Brain pericyte (primary cell): ENCODE measurements around the gene PSAP.
"Not testable (repeated sequence)": the region's sequence is repeated elsewhere in the genome, so short reads cannot be mapped to it uniquely, and the experiment has no call there.

ENCODE experiments used
- DNase-seq: peaks from one replicate; pipeline ENCODE4 v3.0.0-alpha.2; 2012; ENCODE audit warnings: low read depth, low spot score

Gene PSAP

DNA sequence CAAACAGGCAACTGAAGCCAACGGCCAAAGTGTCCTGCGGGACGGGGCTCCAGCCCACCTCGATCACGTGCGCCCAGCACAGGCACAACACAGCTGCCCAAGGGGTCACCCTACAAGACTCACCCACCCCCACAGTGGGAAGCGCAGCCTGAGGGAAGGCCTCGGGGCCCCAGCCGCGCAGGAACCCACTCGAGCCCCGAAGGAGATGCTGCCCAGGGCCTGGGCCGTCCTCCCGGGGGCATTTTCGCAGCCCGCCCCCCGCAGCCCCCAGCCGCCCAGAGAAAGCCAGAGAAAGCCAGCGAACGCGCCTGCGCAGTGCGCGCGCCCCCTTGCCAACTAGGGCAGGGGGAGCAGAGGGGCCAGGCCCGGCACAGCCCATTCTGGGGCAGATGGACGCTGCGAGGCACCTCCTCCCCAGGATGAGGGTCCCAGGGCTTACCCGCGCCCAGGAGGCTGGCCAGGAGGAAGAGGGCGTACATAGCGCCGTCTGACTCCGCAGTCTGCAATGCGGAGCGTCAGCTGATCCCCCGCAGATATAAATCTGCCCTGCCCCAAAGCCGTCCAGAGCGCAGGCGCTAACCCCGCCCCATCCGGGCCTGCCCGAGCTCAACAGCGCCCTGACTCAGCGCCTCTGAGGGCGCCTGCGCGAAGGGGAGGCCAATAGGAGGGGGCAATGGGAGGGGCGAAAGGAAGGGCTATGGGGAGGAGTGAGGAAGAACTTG is at the start of gene PSAP:
TSS of gene PSAP (minus strand) at position 509 of the 722 bp plus-strand sequence. CDS start at position 479, 30 bp downstream.
- DNase-seq = peak; percentile 93

DNA sequence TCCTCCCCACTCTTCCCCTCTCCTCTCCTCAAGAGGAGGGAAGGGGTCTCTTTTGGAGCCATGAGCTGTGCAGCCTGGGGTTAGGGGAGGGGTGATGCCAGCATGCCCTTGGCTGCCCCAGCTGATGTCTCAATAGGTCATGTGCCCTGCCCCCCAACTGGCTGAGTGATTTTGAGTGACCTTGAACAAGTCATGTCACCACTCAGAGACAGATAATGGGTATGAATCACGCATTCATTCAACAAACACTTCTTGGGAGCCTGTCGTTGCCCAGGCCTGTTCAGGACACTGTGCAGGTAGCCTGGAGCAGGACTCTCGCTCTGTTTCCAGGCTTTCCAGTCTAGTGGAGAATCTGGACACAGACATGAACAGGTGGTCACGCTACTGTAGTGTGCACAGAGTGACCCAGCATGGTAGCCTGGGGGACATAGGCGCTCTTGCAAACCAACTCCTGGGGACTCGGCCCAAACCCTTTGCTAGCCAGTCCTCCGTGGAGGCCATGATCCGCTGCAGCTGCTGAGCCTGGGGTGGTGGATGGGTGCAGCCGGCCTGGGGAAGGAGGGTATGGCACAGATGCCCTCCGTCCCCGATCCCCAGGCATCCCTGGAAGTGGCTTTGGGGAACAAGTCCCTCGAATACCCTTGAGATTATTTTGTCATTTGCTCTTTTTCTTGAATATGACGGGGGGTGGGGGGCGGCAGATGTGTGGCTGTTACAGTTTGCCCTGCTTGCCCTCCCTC is 49.6 kb upstream of the PSAP start:
- DNase-seq = no peak

DNA sequence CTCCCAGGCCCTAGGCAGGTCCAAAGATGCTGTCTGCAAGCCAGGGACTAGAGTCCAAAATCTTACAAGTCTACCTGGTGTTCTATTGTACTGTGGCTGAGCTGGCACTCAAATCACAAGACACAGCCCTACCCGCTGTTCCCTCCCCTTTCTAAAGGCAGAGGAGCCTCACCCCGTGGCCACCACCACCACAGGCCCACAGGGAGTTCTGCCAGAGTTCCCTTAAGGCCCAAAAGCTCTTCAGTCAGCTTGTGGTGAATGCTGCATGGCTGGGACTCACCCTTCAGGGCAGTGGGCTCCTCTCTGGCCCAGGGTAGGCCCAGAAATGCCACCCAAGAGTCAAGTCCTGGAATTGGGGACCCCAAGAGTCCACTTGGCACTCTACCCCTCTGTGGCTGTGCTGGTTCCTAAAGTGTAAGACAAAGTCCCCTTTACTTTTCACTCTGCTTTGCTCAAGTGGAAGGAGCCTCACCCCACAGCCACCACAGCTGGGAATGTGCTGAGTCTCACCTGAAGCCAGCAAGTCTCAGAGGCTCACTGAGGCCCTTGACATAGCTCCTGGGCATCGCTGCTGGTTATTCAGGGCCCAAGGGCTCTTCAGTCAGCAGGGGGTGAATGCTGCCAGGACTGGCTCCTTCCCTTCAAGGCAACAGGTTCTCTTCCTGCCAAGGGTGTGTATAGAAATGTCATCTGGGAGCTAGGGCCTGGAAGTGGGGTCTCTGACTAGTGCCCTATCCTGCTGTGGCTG is 48.8 kb upstream of the PSAP start:
- DNase-seq = no peak

DNA sequence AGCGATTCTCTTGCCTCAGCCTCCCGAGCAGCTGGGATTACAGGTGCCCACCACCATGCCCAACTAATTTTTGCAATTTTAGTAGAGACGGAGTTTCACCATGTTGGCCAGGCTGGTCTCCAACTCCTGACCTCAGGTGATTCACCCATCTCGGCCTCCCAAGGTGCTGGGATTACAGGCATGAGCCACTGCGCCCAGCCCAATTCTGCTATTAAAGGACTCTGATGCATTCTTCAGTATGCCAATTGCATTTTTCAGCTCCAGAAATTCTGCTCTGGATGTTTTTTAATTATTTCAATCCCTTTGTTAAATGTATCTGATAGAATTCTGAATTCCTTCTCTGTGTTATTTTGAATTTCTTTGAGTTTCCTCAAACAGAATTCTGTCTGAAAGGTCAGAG is 47.3 kb upstream of the PSAP start:
- DNase-seq = not testable (repeated sequence)

DNA sequence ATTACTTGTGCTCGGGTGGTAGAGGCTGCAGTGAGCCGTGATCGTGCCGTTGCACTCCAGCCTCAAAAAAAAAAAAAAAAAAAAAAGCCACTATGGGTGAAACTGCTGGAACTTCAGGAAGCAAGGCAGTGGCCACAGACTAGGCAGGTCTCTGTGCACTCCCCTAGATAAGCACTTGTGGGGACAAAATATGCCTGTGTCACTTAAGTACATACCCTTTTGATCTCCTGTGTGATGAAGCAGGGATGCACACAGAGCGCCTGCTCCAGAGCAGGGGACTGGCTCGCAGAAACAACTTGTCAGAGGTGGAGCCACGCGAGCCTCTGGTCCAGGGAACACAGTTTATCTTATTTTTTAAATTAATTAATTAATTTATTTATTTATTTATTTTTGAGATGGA is 42.9 kb upstream of the PSAP start:
- no peak for DNase-seq

DNA sequence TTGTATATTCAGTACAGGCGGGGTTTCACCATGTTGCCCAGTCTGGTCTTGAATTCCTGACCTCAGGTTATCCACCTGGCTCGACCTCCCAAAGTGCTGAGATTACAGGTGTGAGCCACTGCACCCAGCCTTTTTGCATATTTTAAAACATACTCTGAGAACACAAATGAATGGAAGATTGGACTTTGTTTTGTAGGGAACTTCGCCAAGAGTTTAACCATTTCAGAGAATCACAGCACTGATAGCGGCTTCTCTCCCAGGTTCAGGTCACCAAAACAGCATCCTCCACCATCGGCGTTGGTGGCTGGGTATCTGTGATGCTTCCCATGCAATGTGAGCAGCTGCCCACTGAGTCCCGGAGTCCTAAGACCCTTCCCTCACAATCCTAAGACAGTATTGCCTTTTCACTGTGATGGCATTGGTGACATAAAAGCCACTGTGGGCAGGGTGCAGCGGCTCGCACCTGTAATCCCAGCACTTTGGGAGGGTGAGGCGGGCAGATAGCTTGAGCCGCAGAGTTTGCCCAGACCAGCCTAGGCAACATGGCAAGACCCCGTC is 42.3 kb upstream of the PSAP start:
- DNase-seq = no peak

DNA sequence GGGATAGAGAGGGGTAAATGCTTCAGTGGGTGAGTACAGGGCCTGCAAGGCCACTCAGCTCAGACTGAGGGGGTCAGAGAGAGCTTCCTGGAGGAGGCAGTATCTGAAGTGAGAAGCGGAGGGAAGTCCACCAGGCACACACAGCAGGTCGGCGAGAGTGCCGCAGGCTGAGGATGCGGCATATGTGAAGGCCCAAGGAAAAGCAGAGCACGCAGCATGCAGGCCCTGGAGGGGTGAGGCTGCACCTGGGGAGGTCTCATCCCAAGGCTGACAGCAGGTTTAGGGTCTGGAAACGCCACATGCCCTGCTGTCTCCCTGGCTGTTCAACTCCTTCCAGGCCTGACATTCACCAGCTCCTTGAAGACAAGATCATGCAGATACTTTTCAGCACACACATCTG is 40.4 kb upstream of the PSAP start:
- DNase-seq = no peak

DNA sequence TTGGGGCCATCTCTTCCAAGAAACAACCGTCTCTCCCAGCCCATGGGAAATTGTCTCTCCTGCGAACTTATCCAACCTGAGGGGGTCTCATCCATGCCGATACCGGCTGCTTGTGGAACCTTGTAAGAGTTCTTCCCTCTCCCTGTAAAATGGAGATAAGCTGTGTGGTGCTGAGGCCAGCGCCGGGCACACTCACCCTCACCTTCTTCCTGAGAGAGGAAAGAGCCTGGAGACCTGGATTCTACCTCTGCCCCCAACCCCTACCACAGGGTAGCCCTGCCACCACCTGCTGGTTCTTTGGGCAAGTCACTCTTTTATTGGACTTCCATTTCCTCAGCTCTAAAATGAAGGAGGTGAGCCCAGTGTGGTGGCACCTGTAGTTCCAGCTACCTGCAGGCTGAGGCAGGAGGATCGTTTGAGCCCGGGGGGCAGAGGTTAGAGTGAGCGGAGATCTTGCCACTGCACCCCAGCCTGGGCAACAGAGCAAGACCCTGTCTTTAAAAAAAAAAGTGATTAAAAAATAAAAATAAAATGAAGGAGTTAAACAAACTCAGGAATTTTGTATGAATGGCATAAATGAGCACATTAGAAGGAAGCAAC is 38.4 kb upstream of the PSAP start:
- DNase-seq = no peak

DNA sequence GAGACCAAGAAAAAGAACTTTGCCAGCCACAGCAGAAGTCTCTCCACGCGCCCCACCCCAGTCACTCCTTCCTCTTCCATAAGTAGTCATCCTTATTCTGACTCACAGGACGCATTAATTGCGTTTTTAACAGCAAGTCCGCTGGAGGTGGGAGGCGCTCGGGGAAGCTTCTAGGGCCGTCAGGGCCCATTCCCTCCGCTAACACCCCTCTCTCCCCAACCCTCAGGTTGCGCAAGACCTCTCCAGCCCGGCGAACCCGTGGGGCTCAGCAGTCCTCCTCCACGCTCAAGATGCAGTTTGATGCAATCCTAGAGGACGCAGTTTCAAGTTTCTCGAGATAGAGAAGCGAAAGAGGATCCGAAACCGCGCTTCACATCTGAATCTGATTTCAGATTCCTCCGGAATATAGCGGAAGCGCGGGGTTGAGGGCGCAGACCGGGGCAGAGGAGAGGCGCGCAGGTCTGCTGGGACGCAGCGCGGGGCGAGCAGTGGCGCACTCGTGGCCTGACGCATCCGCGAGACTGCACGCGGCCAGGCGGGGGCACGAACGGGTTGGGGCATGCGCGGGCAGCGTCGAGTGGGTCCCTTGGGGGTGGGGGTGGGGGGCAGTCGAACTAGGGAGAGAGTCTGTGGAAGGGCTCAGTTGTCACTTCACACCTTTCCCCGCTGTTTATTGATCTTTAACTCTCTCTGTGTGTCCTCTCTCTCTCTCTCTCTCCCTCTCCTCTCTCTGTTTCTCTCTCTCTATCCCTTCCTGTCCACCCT is 37.8 kb upstream of the PSAP start:
- peak; percentile 50 for DNase-seq

DNA sequence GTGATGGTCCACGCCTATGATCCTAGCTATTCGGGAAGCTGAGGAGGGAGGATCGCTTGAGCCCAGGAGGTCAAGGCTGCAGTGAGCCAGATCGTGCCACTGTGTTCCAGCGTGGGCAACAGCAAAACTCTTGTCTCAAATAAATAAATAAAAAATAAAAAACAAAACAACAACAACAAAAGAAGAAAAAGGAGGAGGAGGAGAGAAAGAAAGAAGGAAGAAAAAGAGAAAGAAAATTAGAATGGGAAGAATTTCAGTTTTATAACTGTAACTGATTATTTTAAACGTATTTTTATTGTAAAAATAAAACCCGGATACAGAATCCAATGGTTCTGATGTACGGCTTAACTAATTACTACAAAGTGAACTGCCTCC is 37.2 kb upstream of the PSAP start:
- no peak for DNase-seq

DNA sequence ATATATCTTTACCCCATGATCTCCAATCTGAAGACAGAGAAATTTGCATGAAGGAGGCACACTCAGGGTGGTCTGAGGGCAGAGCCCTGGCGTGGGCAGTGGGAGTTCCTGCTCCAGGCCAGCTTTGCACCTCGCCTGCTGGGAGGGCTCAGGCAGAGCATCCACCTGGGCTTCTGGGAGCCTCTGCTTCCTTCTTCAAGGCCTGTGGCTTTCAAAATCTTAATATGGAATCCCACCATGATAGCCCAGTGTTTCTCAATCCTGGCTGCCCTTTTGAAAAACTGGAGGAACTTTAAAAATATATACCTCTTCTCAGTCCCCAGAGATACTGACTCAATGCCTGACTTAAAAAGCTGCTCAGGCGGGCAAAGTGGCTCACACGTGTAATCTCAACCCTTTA is 36.7 kb upstream of the PSAP start:
- DNase-seq = no peak

DNA sequence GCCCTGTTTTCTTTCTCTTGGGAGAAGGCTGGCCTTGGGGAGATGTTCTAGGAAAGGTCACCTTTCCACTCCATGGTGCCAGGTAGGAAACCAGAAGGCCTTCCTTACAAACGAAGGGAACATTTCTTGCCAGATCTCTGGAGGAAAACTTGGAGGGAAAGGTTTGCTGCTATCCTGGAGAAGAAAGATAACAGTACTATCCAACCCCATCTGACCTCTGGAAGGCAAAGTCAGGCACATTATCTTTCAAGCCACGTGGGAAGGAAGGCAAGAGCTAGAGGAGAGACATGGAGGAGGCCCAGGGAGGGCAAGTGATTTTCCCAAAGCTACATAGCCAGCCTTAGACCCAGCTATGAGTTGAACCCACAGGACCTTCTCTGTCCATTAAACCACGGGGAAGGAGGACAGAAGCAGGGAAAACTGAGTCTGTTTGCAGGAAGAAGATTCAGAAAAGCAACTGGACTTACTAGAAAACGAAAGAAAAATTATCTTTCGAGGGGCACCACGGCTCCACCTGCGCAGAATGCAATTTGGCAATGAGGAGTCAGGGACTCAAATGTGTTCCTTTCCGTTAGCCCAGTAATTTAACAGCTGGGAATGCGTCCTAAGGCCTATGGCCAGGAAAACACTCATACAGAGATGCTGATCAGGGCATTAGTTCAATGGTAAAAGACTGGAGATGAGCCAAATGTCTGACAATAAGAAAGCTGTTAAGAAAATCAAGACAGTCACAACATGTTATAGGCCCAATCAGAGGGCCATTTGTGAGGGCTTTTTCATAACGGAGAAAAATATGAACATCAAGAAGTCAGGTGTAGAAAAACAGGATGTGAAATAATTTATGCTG is 32.0 kb upstream of the PSAP start:
- DNase-seq = no peak

DNA sequence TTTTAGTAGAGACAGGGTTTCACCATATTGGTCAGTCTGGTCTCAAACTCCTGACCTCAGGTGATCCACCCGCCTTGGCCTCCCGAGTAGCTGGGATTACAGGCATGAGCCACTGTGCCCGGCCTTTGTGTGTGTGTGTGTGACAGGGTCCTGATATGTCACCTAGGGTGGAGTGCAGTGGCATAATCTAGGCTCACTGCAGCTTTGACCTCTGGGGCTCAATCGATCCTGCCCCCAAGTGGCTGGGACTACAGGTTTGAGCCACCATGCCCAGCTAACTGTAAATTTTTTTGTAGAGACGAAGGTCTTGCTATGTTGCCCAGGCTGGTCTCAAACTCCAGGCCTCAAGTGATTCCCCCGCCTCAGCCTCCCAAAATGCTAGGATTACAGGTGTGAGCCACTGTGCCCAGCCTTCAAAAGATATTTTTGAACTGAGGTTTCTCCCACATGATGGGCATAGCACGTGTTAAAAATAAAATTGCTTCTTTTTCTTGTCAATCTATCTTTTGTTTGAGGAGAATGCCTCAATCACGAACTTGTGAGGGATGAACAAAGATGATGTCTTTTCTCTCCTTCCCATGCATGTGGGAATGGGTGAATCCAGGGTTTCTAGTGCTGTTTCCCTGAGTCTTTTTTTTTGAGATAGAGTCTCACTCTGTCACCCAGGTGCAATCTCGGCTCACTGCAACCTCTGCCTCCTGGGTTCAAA is 30.8 kb upstream of the PSAP start:
- DNase-seq = no peak

DNA sequence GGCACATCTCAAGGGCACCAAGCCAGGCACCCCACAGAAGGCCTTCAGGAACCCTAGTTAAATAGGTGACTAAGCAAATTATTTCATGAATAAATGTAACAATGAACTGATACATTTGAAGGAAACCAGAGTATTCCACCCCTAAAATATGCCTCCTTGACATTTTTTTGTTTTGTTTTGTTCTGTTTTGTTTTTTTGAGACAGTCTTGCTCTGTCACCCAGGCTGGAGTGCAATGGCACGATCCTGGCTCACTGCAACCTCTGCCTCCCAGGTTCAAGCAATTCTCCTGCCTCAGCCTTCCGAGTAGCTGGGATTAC is 30.2 kb upstream of the PSAP start:
- not testable (repeated sequence) for DNase-seq

DNA sequence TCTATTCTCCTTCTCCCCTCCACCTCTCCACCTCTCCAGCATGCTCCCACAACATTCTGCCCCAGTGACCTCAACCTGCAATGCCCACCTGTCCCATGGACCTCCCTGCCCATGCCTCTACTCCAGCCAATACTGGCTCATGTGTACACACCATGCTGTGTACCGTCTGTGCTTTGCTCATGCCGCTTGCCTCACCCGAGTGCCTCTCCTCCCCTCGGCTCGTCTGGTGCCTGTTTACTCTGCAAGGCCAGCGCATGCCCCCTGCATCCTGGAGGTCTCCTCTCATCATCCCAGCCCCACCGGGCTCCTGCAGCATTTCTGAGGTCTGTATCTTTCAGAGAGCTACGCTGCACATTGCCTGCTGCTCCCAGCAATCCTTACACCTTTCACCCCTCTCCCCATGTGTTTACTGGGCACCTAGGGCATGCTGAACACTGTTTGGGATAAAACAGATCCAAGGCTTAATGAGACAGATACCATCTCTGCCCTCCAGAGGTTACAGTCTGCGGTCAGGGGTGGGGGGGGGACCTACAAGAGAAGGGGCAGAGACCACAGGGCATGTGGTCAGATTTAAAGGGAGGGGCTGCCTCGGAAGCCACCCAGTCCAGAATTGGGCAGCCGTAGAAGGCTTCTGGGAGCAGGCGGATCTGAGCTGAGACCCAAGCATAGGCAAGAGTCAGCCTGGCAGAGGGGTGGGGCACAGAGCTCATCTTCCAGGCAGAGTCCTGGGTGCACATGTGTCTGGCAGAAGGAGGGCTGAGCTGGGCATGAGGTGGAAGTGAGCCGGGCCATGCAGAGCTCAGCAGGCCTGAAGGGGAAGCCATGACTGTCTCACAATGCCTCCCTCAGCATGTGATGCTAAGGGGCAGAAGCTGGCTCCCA is 29.6 kb upstream of the PSAP start:
- no peak for DNase-seq

DNA sequence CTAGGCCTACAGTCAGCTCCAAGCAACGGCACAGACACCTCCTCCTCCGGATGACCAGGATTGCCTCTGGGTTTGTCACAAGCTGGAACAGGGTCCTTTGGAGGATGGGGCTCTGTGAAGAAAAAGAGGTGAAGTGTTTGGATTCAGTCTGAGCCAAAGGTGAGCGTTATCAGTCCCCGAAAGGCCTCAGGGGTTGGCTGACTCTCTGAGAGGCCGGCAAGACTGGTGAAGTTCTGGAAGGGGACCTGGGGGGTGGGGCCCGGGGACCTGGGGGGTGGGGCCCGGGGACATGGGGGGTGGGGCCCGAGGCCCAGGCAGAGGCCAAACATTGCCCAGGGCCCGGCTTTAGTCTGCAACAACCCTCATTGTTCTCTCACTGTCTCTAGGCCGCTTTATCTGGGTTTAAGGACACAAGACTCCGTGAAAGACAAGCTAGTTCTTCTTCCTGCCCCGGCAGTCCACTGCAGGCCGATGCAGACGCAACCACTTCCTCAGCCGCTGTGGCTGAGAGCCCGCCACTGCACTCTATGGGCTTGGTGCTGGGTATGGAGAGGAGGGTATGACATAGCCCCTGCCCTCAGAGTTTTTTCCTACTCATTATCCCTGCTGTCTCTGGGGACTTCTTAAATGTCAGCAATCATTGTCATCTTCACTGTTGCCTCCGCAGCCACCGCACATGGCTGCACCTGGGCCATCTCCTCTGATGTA is 27.4 kb upstream of the PSAP start:
- no peak for DNase-seq

DNA sequence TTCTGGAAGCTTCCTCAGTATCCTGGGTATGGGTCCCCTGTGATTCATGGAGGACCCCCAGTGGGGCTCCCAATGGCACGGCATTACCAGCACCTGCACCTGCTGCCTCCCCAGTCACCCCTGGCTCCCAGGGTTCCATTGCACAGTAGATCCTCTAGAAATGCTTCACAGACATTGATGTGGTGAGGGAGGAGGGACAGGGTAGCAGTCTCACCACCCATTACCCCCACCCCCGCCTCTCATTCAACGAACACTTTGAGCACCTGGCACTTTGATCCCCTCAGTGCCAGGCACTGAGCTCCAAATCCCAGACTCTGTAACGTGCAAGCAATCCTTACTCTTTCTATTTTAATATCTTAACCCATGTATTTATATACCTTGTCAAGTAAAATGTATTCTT is 26.8 kb upstream of the PSAP start:
- no peak for DNase-seq
